Fibroblast of skin of left quadriceps (primary cell): ENCODE measurements around the gene SELENOF.
"Not testable (repeated sequence)": the region's sequence is repeated elsewhere in the genome, so short reads cannot be mapped to it uniquely, and the experiment has no call there.

Experiments
- DNase-seq, 2 experiments: peaks; one replicate each; pipeline ENCODE4 v3.0.0-alpha.2; 2013; ENCODE audit warnings: low read depth in 2 of 2

Gene SELENOF

GRCh38 chr1:86814118-86814517, 99.8 kb downstream of the SELENOF start:
- not testable (repeated sequence) for DNase-seq
